HG02642 (cell line): Measurements from ENCODE around the gene LIX1L.

Source experiments
- ATAC-seq: cut with Tn5 transposase; IDR thresholded peaks from one replicate; pipeline ENCODE4 v1.9.1; 2021; ENCODE audit warnings: mild to moderate bottlenecking; ENCODE audit not compliant: unreplicated experiment, poor library complexity

LIX1L gene

DNA sequence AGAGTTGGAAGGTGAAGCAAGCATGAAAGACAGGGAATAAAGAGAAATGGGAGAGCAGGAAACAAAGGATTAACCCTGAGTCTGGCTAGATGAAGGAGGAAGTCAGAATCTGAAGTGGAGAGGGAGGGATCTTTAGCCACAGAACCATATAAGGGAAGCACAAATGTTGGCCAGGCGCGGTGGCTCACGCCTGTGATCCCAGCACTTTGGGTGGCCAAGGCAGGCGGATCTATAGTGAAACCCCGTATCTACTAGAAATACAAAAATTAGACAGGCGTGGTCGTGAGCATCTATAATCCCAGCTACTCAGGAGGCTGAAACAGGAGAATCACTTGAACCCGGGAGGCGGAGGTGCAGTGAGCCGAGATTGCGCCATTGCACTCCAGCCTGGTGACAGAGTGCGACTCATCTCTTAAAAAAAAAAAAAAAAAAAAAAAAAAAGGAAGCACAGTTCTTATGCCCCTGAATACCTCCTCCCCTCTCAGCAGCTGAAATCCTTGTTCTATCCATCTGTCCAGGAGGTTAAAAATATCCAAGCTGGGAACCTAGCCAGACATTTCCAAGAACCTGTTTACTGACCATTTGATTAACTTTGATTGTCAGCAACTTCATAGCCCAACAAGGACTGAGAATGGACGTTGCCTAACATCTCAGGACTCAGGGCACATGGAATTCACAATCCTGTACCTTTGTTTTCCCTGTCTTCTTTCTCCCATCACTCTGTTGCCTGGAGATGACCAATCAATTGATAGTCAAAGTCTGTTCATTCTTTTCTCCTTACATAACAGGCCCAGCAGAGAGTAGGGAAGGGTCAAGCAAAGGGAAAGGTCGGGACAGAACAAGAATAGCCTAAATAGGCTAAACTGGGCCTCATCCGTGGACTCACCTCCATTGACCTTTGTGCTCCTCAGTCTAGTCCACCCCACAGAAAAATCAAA, 28.0 kb upstream of the LIX1L start:
- ATAC-seq = no peak

DNA sequence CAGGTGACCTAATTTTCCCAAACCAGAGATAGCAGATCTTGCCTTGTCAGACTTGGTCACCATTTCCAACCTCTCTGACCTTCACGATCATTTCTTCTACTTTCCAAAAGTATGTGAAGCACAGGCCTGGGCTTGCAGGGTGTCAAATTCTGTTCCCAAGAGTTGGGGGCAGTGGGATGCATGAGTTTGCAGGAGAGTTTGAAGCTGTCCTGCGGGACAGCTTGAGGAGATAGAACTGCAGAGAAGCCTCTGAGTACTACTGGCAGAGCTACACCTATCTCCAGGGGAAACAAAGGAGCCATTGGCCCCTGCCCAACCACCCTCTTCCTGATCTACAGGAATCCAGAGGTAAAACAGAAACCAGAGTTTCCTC, 27.3 kb upstream of the LIX1L start:
- no peak for ATAC-seq

DNA sequence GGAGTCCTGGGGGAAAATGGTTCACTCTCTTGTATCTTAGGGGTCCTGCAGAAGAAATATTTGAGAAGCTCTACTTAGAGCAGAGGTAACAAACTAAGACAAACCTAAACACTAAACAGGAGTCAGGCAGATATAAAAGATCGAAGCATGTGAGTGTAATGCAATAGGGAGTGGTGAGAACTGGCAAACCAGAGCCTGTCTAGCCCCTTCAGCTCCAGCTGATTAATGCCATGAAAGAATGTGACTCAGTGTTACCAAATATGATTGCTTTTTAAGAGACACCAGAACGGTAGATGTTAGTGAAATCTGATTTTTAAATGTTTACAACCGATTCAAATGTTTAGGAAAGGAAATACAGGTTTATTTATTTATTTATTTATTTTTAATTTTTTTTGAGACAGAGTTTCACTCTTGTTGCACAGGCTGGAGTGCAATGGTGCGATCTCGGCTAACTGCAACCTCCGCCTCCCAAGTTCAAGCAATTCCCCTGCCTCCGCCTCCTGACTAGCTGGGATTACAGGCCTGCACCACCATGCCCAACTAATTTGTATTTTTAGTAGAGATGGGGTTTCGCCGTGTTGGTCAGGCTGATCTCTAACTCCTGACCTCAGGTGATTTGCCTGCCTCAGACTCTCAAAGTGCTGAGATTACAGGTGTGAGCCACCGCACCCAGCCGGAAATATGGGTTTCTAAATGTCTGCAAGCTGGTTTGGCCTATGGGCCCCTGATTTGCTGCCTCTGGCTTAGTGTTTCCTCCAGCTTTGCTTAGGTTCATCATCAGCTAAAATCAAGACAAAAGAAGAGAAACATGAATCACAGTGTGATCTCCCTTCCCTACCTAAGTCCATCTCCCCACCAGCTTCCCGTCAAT, 26.4 kb upstream of the LIX1L start:
- no peak for ATAC-seq

DNA sequence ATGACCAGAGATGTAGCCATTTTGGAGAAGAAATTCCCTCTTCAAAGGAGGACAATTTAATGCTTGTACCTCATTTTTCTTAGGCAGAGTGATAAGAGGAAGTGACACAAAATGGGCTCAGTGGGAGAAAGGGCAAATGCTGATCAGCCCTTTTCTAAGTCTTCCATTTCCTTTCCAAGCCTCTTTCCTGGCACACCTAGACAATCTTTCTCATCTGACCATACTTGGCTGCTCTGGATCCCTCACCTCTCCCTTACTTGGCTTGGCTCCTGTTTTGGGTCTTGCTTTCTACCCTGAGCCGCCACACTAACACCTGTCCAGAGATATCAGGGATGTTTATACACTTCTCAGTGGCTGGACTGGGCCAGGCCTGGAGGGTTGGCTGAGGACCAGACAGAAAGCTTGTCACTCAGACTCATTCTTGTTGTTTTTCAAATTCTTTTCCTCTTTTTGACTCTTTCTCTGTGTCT, 25.4 kb upstream of the LIX1L start:
- no peak for ATAC-seq

DNA sequence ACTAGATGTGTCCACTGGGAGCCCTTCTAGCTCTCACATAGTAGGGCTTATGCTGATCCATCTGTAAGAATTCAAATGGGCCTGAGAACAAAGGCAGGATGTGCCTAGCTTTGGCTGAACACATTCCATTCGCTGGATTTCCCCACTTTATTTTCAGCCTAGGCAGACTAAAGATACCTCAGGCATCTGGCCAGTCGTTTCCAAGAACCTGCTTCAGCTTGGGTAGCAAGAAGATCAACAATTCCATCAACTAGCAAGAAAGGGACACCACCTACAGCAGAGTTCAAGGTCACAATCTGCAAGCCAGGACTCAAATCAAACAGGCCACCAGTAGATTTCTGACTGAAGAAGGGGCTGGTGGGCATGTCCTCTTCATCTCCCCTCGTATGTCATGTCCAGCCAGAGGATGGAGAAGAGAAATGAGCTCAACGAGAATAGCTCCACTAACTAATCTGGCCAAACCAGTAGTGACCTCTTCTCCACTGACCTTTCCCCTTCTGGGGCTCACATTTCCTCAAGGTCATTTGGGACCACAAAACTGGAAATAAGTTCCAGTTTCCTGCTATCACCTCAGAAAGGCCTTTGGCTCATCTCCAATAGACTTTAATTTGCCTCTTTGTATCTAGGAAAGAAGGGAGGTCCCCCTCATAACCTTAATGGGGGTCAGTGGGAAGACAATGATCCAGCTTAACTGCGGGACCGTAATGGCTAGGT, 24.4 kb upstream of the LIX1L start:
- ATAC-seq = no peak

DNA sequence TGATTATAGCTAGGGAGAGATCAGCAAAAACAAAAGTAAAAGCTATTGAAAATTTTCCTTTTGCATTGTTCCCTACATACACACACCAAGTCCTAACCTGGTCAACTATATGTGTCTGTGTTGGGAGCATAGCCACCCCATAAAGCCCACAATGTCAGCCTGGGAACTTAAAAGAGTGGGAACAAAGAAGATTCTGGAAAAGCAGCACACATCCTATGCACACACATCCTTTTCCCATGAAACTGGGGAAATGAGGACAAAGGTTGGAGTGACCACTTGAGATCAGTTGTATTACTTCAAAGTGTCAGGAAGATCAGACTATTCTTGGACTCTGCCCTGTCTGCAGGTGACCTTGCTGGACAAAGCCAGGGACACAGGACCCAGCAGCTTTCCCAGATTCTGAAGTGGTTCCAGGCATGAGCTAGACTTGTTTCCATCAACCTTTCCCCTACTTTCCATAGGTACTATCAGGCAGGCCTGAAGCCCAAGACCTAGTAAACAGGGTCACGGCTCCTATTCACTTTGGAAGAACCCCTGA, 22.7 kb upstream of the LIX1L start:
- no peak for ATAC-seq

DNA sequence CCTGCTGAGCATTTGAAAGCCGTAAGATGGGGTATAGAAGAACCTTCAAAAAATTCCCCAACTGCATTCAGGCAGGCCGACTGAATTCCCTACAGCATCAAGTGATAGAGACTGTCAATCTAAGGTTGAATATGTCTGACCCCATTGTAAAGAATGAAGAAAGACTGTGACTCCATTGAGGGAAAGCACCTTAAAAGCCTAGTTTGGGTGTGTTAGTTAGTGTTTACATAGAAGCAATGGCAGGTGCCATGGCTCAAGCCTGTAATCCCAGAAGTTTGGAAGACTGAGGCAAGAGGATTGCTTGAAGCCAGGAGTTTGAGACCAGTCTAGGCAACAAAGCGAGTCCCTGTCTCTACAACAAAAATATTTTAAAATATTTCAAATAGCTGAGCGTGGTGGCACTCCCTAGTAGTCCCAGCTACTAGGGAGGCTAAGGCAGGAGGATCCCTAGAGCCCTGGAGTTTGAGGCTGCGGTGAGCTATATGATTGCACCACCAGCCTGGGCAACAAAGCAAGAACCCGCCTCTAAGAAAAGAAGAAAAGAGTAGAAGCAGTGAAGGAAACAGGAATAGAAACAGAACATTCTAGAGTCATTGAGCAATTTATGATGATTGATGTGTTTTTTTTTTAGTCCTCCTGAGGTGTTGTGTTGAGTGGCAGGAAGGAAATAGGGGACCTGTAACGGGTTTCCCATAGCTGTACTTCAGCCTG, 22.1 kb upstream of the LIX1L start:
- ATAC-seq = no peak

DNA sequence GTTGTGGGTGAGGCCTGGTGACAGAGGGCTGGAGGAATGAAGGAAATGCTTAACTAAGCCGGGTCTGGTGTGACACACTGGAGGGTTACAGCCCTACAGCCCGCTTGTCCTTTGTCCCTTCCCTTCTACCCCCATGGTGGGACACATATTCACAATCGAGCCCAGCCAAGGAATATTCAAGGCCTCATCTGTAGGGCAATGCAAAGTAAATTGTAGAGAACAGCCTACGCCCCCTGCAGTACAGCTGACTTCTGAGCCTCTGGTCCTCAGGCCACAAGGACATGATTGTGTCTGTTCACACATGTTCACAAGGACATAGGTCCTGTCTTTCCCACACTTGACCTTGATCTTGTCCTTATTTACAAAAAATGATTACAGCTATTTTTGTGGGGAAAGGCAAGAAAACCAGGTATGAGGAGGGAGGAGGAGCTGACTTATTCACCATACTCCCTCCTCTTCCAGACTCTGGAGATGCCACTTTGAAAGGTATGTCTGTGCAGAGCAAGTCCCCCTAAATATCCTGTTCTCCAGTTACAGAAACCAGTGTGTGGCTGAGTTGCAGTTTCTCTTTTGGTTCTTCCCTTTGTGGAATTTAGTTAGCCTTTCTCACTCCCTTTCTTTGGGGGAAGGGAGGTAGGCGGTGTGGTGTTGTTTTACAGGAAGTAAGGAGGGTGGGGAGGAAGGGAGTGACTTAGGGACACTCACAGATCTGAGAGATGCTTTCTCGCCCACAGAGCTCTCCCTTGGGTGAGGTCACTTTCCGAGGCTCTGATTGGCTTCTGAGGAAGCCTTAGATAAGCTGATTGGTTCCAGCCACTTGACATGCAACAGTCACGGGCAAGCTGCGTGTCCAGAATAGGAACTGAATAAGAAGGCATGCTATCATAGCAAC, 21.3 kb upstream of the LIX1L start:
- ATAC-seq = peak; percentile 91

DNA sequence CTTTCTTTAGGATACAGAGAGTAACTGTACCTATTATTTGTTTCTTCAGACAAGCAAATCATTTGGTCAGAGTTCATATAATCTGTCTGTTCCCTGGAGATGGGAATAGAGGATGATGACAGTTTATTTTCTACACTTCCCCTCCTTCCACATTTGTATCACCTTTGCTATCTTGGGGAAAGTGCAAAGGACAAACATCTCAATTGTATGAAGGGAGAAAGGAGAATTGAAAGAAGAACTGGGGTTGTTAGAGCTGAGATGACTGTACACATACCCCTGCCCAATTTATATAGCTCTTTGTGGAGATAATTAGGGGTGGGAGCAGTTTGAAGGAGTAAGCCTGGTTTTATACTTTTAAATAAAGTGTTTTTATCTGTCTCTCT, 20.6 kb upstream of the LIX1L start:
- no peak for ATAC-seq

DNA sequence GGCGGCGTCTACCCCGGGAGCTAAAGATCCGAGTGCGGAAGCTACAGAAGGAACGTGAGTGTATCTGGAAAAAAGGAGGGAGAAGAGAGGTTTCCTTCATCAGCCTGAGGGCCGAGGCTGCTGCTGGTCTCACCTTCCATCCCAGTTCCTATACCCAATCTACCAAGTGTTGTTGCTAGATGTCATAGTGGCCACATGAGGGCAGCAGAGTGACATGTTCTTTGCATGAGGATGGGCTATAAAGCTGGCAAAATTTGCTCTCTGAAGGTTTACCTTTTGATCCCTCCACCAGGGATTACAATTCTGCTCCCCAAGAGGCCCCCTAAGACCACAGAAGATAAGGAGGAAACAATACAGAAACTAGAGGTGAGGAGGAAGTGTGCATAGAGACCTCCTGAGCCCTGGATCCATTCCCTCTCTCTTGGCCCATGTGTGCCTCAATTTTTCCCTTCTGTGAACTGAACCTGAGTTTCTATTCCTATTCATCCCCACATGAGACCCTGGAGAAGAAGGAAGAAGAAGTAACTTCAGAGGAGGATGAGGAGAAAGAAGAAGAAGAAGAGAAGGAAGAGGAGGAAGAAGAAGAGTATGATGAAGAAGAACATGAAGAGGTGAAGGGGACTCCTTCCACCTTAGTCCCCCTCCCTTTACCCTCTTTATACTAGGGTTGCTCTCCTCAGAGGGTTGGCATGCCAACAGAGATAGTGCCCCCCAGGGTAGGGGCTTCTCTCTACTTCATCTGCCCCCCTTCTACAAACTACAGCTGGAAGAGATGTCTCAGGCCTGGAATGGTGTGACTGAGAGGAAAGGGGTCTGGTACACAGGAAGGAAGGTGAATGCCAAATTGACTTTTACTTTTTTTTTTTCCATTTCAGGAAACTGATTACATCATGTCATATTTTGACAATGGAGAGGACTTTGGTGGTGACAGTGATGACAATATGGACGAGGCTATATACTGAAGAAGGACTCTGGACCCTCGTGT, 20.0 kb upstream of the LIX1L start:
- ATAC-seq = peak; percentile 31

DNA sequence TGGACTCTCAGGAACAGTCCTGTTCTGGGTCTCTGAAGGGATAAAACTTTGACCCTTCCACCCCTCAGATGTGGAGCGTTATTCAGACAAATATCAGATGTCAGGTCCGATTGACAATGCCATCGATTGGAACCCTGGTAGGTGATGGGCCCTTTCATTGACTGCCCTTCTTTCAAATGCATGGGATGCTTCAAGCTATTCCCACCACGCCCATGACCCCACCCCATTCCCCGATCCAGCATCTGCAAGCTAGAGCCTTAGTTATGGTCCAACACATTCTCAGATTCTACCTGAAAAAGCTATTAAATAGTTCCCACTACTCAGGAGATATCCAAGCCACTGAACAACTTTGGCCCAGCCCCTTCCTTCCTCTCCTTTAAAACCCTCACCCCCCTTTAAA, 19.2 kb upstream of the LIX1L start:
- ATAC-seq = no peak

DNA sequence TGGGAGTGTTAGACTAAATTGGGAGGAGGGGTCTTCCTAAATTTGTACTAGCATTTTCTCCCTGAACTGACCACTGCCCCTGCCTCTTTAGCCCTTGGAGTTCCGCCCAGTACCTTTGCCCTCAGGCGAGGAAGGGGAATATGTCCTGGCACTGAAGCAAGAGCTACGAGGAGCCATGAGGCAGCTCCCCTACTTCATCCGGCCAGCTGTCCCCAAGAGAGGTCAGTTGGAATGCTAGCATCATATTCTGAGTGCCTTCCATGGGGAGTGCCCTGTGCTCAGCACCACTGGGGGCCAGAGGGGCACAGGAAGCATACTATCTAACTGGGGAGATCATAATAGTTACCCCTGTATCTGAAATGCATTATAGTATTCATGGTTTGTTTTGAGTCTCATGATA, 17.4 kb upstream of the LIX1L start:
- no peak for ATAC-seq

DNA sequence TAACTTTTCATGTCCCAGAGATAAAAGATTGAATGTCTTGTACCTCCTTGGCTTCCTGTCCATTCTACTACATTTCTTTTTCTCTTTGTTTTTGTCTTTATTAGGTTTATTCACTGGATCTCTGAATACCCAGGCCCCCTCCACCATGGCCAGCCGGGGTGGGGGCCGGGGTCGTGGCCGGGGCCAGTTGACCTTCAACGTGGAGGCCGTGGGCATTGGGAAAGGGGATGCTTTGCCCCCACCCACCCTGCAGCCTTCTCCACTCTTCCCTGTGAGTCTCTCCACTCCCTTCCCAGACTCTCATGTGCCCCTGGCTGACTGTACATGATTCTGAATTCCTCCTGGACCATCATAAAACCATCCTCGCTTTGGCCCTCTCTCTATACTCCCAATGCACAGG, 16.9 kb upstream of the LIX1L start:
- no peak for ATAC-seq

DNA sequence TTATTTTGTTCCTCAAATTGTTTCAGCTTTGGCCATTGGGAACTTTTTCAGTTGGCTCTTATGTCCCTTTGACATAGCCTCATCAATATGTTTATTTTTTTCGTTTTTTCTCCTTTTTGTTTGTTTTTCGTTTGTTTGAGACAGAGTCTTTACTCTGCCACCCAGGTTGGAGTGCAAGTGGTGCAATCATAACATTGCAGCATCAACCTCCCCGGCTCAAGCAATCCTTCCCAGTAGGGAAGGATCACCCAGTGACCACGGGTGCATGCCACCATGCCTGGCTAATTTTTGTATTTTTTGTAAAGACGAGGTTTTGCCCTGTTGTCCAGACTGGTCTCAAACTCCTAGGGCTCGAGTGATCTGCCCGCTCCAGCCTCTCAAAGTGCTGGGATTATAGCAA, 14.8 kb upstream of the LIX1L start:
- no peak for ATAC-seq

DNA sequence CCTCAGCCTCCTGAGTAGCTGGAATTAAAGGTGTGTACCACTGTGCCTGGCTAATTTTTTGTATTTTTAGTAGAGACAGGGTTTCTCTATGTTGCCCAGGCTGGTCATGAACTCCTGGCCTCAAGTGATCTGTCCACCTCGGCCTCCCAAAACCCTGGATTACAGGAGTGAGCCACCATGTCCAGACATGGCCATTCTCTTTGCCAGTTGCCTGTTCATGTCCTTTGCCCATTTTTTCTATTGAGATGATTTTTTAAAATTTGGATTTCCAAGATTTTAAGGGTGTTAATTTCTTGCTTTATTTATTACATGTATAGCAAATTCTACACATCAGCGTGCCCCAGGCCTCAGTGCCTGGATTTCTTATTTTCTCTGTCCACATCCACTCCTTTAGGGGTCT, 9.5 kb upstream of the LIX1L start:
- no peak for ATAC-seq

DNA sequence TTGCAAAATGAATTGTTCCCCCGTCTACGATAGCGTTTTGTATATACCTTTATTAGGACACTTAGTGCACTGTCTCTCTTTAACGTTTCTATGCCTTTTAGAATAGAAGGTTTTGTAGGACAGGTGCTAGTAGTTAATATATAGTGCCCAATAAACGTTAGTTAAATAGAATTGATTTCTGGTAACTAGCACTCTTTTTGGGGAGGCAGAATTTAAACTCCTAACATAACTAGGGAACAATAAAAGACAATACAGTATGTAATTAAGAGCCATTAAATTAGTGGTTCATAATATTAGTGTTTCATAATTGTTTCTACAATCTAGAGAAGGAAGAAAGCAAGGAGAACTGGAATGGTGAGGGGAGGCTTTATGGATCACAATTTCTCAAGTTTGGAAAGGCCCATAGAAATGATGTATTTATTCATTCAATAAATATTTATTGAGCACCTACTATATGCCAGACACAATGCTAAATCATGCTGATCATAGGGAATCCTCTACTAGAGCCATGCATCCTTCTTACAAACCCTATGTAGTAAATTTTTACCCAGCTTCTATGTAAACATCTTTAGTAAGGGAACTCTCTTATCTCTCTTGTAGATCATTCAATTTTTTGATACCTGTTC, 7.4 kb upstream of the LIX1L start:
- ATAC-seq = no peak
